Activated gamma-delta T cell (primary cell): ENCODE data around the gene GPR50.

Experiments used
- DNase-seq: peaks from one replicate; lab custom pipeline; 2025; lab: John Stamatoyannopoulos, UW

GPR50 gene

GRCh38 chrX:151227627-151228026 is 51.2 kb downstream of the GPR50 start:
- no peak for DNase-seq

DNA sequence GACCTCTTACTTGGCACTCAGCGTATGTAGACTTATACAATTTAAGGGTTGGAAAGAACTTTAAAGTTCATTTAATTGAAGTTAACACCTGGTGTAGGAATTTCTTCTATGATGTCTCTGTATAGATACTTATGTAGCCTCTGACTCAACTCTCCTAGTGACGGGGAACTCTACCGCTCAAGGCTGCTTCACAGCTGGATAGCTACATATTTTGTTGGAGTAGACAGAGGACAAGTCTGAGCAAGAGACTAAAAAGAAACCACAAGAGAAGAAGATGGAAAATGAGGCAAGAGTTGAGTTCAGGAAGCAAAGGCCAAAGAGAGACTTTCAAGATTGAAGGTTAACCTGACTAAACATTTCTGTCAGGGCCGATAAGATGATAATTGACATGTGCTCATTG is 52.6 kb downstream of the GPR50 start:
- DNase-seq, result no peak
